Adrenal gland (tissue), 5 donors: Measurements from ENCODE around the gene ATG14.

Experiments
- CTCF ChIP-seq, 6 experiments: fragments of 450-650 bp in 4 of 6; fragments of 200-600 bp in 2 of 6; sonication (generic) in 1 of 6; IDR thresholded peaks; 1 replicate in 5 of 6; 2 replicates in 1 of 6; pipeline versions ENCODE4 v1.5.1 to v1.8.0; 2016 to 2021; ENCODE audit warnings: antibody characterized with exemption in 6 of 6, mild to moderate bottlenecking in 2 of 6, moderate library complexity in 1 of 6
- POLR2A ChIP-seq, 2 donors: fragments of 450-650 bp; IDR thresholded peaks; one replicate each; pipeline ENCODE4 v1.6.1; 2017; ENCODE audit warnings: antibody characterized with exemption in 2 of 2, mild to moderate bottlenecking in 2 of 2, moderate library complexity in 1 of 2
- donor health status: DM: no; HTN: no; CAD: no.

- TF ChIP-seq CTCF (IDR thresholded peaks at IDR 0.05) (no peak), POLR2A (IDR thresholded peaks at IDR 0.05) (no peak)
Measured at GRCh38 chr14:55336162-55336561, 75.5 kb downstream of the ATG14 start.
